Measurements from ENCODE around the gene NOP14. TPM values are rescaled to one million over a fixed set of nuclear protein-coding genes. Genes with fewer than 3 reads are reported as not detected.
"Not testable (repeated sequence)": the region's sequence is repeated elsewhere in the genome, so short reads cannot be mapped to it uniquely, and the experiment has no call there.

The NOP14 gene
- polyA plus RNA-seq (ENCODE audit: insufficient read length in 4 of 4), result 10 to 100 TPM; 18.0 to 33.7 (median 30.8) TPM

- peak; percentile 94 to 95 (median 95) for DNase-seq (ENCODE audit: low read depth in 4 of 4, low spot score in 3 of 4)
Measured at GRCh38 chr4:2963175-2963965, at the start of gene NOP14, which contains the start of gene GRK4. Gene NOP14 (minus strand): TSS chr4:2963406. CDS start chr4:2963319, 87 bp downstream. Gene GRK4 (plus strand): TSS chr4:2963571. CDS start chr4:2964071, 500 bp downstream.

GRCh38 chr4:3011456-3012220 lies 48.4 kb upstream of the NOP14 start:
- DNase-seq (ENCODE audit: low read depth in 4 of 4, low spot score in 3 of 4), result no peak

GRCh38 chr4:3010998-3011397 lies 47.8 kb upstream of the NOP14 start:
- DNase-seq (ENCODE audit: low read depth in 4 of 4, low spot score in 3 of 4), result no peak

DNA sequence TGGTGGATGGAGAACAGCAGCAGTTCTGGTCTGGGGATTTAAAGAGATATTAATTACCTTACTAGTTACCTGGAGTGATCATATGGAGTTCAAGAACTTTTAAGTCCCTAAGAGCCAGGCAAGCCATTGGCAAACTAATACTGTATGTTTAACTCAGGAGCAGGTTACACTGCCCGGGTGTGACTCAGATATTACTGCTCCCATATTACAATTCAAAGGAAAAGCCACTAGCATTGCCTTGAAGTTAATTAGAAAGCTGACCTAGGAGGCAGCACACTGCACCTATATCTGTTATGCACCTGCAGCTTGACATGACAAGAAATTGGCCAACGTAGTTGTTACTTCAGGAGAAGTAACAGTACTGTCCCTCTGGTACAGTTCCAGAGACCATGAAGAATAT lies 47.4 kb upstream of the NOP14 start:
- DNase-seq (ENCODE audit: low read depth in 4 of 4, low spot score in 3 of 4), result no peak

GRCh38 chr4:3009422-3009821 lies 46.2 kb upstream of the NOP14 start:
- DNase-seq (ENCODE audit: low read depth in 4 of 4, low spot score in 3 of 4), result no peak

DNA sequence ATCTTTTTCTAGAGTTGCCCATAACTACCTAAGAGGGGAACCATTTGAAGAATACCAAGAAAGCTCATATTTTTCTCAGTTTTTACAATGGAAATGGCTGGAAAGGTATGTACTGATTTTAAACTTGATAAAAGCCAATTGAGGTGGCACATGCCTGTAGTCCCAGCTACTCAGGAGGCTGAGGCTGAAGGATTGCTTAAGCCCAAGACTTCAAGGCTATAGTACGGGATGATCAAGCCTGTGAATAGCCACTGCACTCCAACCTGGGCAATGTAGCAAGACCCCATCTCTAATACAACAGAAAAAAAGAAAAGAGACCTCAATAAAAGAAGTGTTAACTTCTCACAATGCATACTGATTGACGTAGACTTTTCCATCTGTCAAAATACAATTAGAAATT lies 44.5 kb upstream of the NOP14 start:
- DNase-seq (ENCODE audit: low read depth in 4 of 4, low spot score in 3 of 4), result no peak

- DNase-seq (ENCODE audit: low read depth in 4 of 4, low spot score in 3 of 4), result no peak
Measured at GRCh38 chr4:2996415-2996814, 33.2 kb upstream of the NOP14 start.

DNA sequence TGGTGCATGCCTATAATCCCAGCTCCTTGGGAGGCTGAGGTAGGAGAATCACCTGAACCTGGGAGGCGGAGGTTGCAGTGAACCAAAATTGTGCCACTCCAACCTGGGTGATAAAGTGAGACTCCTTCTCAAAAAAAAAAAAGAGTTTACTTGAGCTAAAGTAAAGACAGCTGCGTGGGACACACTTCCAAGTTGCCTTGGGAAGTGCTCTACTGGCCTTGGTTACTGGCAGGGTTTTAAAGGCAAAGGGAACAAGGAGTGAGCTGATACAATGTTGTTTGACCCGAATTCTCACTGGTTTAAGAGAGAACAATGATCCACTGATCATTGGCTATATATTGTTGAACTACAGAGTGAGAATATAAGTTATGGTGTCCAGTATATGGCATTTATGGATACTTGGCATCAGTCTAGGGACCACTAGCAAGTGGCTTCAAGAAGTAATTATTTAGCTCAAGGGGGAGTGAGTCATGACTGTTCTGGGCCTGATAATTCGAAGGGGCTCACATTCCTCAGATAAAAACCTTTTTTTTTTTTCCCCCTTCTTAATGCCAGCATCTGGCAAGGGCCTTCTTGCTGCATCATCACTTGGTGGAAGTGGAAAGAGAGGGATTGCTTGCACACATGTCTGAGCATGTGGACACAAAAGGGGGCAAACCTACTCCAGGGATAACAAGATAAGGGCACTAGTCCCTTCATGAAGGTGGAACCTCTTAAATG lies 32.5 kb upstream of the NOP14 start:
- DNase-seq (ENCODE audit: low read depth in 4 of 4, low spot score in 3 of 4), result no peak

DNA sequence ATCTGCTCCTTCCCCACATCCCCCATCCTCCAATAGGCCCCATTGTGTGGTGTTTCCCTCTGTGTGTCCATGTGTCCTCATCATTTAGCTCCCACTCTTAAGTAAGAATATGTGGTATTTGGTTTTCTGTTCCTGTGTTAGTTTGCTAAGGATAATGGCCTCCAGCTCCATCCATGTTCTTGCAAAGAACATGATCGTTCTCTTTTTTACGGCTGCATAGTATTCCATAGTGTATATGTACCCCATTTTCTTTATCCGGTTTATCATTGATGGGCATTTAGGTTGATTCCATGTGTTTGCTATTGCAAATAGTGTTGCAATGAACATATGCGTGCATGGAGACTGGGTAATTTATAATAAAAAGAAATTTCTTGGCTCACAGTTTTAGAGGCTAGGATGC lies 31.7 kb upstream of the NOP14 start:
- DNase-seq (ENCODE audit: low read depth in 4 of 4, low spot score in 3 of 4), result no peak

GRCh38 chr4:2991243-2991642 lies 28.0 kb upstream of the NOP14 start:
- no peak for DNase-seq (ENCODE audit: low read depth in 4 of 4, low spot score in 3 of 4)

DNA sequence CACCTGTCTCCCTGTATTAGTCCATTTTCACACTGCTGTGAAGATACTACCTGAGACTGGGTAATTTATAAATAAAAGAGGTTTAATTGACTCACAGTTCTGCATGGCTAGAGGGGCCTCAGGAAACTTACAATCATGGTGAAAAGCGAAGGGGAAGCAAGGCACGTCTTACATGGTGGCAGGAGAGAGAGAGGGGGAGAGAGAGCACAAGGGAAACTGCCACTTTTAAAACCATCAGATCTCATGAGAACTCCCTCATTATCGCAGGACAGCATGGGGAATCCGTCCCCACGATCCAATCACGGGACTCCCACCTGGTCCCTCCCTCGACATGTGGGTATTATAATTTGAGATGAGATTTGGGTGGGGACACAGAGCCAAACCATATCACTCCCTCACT lies 20.5 kb upstream of the NOP14 start:
- not testable (repeated sequence) for DNase-seq (ENCODE audit: low read depth in 4 of 4, low spot score in 3 of 4)

DNA sequence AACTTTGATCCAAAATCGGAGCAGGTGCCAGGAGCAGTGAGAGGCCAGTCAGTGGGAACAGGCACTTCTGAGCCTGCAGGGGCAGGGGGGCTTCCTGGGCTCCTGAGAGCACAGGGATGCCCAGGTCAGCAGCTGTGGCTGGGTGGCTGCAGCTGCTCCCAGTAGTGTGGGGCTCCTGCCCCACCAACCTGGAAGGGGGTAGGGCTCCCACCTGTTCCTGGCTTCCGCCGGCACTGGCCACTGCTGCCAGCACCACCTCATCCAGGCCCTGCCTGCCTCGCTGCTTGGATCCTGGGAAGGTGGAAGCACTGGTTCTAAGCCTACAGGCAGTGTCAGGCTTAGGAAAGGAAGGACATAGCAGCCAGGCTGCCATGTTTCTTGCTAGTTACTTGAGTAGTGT lies 18.8 kb upstream of the NOP14 start:
- no peak for DNase-seq (ENCODE audit: low read depth in 4 of 4, low spot score in 3 of 4)

DNA sequence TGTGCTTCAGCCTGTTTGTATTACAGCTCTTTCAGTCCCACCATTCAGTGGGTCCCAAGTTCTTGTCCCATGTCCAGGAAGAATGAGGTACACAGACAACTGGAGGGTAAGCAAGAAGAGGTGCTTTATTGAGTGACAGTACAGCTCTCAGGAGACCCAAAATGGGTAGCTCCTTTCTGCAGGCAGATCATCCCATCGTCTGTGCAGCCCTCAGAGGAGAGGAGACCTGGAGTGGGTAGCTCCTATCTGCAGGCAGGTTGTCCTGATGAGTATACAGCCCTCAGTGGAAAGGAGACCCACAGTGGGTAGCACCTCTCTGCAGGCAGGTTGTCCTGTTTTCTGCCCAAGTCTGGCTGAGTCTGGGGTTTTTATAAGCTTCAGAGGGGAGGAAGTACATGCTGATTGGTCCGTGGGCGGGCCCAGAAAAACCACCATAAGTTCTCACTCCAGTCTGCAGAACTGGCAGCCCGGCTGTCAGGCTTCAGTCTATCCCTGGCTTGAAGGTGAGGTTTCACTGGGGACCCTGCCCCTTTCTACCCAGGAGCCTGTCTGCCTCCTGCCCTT lies 18.1 kb upstream of the NOP14 start:
- DNase-seq (ENCODE audit: low read depth in 4 of 4, low spot score in 3 of 4), result no peak

DNA sequence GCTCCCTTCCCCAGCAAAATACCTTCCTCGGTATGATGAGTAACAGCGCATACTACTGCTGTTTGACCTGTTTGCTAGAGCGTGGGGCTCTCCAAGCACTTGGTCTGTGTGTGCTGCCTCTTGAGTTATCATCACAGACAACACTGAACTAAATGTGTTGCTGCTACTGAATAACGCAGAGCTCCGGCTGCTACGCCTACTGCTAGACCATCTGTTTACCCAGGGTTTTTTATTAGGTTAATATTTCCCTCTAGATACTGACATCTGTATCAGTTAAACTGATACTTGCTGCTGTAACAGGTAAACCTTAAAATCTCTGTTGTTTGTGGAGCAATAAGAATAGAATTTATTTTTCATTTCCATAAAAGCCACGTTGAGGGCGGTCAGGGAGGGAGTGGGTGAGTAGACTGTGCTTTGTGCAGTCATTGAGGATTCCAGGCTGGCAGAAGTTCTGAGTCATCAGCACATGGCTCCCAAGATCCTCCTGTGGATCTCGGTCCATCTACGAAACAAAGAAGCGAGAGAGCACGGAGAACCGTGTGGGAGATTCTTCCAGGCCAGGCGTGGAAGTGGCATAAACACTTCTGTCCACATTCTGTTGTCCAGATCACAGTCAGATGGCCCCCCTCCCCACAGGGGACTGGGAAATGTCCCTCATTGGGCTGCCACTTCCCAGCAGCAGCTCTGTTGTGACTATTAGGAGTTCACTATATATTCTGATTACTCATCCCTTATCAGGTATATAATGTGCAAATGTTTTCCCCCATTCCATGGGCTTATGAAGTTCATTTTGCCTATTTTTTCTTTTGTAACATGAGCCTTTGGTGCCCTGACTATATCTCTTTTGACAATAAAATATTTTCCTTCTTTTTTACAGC lies 14.2 kb upstream of the NOP14 start:
- no peak for DNase-seq (ENCODE audit: low read depth in 4 of 4, low spot score in 3 of 4)

GRCh38 chr4:2971275-2971674 lies 8.1 kb upstream of the NOP14 start:
- no peak for DNase-seq (ENCODE audit: low read depth in 4 of 4, low spot score in 3 of 4)

DNA sequence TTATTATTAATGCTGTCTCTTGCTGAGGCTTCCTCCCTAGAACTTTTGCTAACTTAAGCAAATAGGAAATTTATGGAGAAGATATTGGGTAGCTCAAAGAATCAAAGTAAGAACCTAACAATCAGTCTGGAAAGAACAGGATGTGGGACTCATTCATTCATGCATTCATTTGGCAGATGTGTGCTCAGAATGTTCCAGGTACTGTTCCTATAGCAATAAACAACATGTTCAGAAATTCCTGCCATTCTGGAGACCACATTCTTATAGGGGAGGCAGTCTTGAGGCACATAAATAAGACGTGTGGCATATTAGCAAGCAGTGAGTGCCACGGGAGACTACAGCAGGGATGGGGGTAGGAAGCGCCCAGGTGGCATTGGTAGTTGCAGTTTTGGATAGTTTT lies 5.2 kb upstream of the NOP14 start:
- DNase-seq (ENCODE audit: low read depth in 4 of 4, low spot score in 3 of 4), result no peak

DNA sequence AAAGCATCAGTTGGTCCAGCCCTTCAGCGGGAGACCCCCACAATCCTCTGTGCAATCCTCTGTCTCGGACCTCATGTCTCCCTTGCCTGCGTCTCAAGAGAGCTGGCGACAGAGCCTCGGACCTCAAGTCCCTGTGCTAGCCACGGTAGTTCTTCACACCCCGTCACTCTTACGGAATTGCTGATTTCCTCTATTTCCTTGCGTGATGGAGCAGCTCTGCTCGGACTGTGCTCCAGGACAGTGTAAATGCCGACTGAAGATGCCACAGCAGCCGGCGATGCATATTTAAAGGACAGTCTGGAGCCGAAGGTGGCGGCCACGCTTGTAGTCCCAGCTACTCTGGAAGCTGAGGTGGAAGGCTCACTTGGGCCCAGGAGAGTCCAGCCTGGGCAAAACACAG lies 2.1 kb upstream of the NOP14 start:
- DNase-seq (ENCODE audit: low read depth in 4 of 4, low spot score in 3 of 4), result no peak

DNA sequence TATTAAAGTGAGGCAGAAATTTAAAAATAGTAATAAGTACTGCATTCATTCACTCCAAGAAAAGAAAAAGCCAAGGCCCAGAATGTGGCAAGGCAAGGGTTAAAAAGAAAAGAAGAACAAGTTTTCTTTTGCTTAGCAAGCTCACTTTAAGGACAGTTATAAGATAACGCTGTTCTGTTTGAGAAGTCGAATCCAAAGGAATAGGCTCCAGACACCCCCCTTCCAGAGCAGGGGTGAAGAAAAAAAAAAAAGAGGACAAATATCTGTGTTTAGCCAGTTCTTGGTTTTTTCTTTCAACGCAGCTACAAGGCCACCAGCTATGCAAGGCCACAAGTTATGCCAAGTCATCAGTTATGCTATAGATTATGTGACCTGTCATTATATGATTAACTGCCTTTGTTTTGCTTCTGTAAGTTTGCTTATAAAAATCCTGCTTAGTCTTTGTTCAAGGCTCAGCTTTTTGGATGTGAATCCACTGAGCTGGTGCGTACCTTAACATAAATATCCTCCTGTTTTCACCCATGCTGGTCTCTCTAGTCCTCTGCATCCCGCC lies 1.6 kb upstream of the NOP14 start:
- DNase-seq (ENCODE audit: low read depth in 4 of 4, low spot score in 3 of 4), result no peak

DNA sequence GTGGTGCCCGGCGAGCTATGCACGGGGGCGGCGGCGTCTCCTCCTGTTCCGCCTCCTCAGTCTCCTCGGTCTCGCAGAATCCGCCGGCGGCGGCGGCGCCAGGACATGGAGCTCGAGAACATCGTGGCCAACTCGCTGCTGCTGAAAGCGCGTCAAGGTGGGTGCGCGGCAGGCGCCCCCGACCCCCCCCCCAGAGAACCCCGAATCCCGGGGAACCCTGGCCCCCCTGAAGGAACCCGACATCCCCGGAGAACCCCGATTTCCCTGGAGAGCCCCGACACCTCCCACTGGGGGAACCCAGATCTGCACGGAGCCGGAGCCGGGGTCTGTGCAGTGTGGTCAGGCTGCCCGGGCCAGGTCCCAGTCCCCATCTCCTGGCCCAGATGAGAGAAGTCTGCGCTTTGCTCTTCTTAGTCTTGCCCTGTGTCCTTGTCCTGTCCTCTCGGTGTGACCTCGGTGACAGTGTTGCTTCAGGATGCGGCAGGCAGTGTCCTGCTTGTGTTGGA lies 813 bp upstream of the NOP14 start:
- DNase-seq (ENCODE audit: low read depth in 4 of 4, low spot score in 3 of 4), result no peak

Data from left renal pelvis (tissue), 4 donors.